Measurements from ENCODE around the gene VPS72.

- TF ChIP-seq, protein P1, sequence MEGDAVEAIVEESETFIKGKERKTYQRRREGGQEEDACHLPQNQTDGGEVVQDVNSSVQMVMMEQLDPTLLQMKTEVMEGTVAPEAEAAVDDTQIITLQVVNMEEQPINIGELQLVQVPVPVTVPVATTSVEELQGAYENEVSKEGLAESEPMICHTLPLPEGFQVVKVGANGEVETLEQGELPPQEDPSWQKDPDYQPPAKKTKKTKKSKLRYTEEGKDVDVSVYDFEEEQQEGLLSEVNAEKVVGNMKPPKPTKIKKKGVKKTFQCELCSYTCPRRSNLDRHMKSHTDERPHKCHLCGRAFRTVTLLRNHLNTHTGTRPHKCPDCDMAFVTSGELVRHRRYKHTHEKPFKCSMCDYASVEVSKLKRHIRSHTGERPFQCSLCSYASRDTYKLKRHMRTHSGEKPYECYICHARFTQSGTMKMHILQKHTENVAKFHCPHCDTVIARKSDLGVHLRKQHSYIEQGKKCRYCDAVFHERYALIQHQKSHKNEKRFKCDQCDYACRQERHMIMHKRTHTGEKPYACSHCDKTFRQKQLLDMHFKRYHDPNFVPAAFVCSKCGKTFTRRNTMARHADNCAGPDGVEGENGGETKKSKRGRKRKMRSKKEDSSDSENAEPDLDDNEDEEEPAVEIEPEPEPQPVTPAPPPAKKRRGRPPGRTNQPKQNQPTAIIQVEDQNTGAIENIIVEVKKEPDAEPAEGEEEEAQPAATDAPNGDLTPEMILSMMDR (conservative IDR thresholded peaks at IDR 0.05; ENCODE audit: low read length) = no peak
- no peak for TF ChIP-seq EZH2phosphoT487 (IDR thresholded peaks at IDR 0.05; ENCODE audit: borderline replicate concordance)
Measured at GRCh38 chr1:151143986-151144385, 46.0 kb downstream of the VPS72 start.

All from Loucy (cell line).